Lung (tissue), 12 donors: ENCODE data around the gene C14orf39. TPM values are rescaled to one million over a fixed set of nuclear protein-coding genes. Genes with fewer than 3 reads are reported as not detected.

Experiments used
- ATAC-seq: fragments of 200-7000 bp; cut with Tn5 transposase; one replicate; pipeline ENCODE4 v1.9.1; 2020; ENCODE audit warnings: moderate number of reproducible peaks; ENCODE audit not compliant: insufficient read depth, low FRiP score
- DNase-seq, 3 donors: peaks; one replicate each; pipeline ENCODE4 v3.0.0-alpha.2; 2013 to 2017
- H3K27ac ChIP-seq, 2 donors: one replicate each; pipeline ENCODE4 v1.5.1; 2013; ENCODE audit warnings: mild to moderate bottlenecking in 2 of 2, moderate library complexity in 2 of 2, control low read depth in 1 of 2, inconsistent platforms in 1 of 2, low read depth in 1 of 2, low read length in 1 of 2
- H3K27me3 ChIP-seq, 3 donors: one replicate each; pipeline ENCODE4 v1.5.1; 2013; ENCODE audit warnings: low read length in 2 of 3; ENCODE audit not compliant: control insufficient read depth in 3 of 3, insufficient read depth in 3 of 3
- H3K36me3 ChIP-seq, 4 donors: one replicate each; pipeline ENCODE4 v1.5.1; 2013; ENCODE audit warnings: low read length in 4 of 4, mild to moderate bottlenecking in 1 of 4, moderate library complexity in 1 of 4; ENCODE audit not compliant: control insufficient read depth in 4 of 4, insufficient read depth in 4 of 4
- H3K4me1 ChIP-seq, 5 donors: one replicate each; pipeline ENCODE4 v1.5.1; 2013; ENCODE audit warnings: low read length in 5 of 5, mild to moderate bottlenecking in 2 of 5, moderate library complexity in 1 of 5; ENCODE audit not compliant: control insufficient read depth in 5 of 5, insufficient read depth in 5 of 5
- H3K4me3 ChIP-seq: one replicate; pipeline ENCODE4 v1.5.1; 2013; ENCODE audit warnings: mild to moderate bottlenecking, control low read depth, moderate library complexity
- H3K9ac ChIP-seq, 2 donors: one replicate each; pipeline ENCODE4 v1.5.1; 2013; ENCODE audit warnings: low read length in 2 of 2, control low read depth in 1 of 2; ENCODE audit not compliant: insufficient read depth in 1 of 2
- H3K9me3 ChIP-seq, 4 donors: one replicate each; pipeline ENCODE4 v1.5.1; 2013; ENCODE audit warnings: low read length in 3 of 4, mild to moderate bottlenecking in 1 of 4, moderate library complexity in 1 of 4; ENCODE audit not compliant: control insufficient read depth in 4 of 4, insufficient read depth in 3 of 4
- WGBS, 2 donors: extraction: QIAGEN DNeasy Blood & Tissue Kit; methylation state at CpG; one replicate each; pipeline ENCODE4 v1.1.7; 2013; 5-methylcytosine and 5-hydroxymethylcytosine counted together
- polyA plus RNA-seq, 2 donors: library from polyadenylated mRNA; stranded (reverse); fragments of 200-250 nt; gene quantifications; one replicate each; pipeline ENCODE4 v1.2.1, GENCODE V29; 2013
- total RNA-seq, 2 donors: library from RNA; depleted of rRNA in 1 of 2; stranded (reverse); fragments of >200 nt in 1 of 2; gene quantifications; one replicate each; pipeline ENCODE4 v1.2.1, GENCODE V29; 2014 to 2021
- TF ChIP-seq, protein P1 (sequence below): IDR thresholded peaks from 2 replicates; pipeline ENCODE4 v1.5.1; 2012; ENCODE audit warnings: mild to moderate bottlenecking; ENCODE audit errors: control extremely low read depth, extremely low read depth
- donor health status: control.
- donor health status: control.
- donor health status: Bipolar disorder and iron deficiency.
- donor health status: healthy.
- donor health status: DM: yes; HTN: yes; CAD: no.

C14orf39 gene
- total and polyA plus RNA-seq, 4 donors, result 0.02 to 1.1 (median 0.36) TPM

DNA sequence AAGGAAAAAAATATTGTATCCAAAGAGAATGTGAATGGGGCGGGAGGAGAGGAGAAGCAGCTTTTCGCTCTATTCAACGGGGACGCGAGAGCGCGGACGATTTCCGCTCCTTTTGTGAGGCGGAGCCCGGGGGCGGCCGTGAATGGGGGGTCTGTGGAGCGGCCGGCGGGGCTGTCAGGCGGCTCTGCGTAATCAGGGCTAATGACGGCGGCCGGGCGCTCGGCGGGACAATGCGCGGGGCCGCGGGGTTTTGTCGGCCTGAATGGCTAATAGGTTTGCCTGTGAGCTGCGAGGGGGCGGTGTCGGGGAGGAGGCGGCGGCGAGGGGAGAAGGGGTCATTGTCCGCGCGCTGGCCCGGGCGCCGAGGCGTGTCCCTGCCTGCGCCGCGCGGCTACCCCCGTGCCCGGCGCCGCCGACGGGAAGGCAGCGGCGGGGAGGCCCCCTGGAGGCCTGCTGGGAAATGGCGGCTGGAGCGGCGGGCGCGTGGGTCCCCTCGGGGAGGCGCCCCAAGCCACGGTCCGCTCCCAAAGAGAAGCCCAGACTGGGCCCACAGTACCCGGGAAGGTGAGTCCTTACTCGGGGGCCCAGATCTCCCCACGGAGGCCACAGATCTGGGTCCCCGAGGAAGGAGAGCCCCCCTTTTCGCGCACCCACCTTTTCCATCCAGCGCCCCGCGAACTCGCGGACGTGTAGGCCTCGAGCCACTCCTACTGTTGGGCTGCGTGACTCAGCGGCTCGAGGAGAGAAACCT lies 29.1 kb upstream of the C14orf39 start:
- H3K27ac ChIP-seq, result no peak overlapping the region
- DNase-seq (peak; percentile 59 to 69 (median 69)), ATAC-seq (no peak)
- H3K4me1 ChIP-seq, result peaks cover 0 to 11% (median 3%) of the 10 kb centered on the region in 5 donors
- H3K4me3 ChIP-seq, result no peak overlapping the region
- H3K27me3 ChIP-seq, result peaks cover 7 to 73% (median 72%) of the 10 kb centered on the region in 3 donors
- H3K9me3 ChIP-seq, result peaks cover 0 to 12% (median 0%) of the 10 kb centered on the region in 4 donors
- 1 to 4% methylated on average over 53 to 79 of the region's 79 CpGs for WGBS, 2 donors
- no peaks in the 10 kb centered on the region for H3K36me3 ChIP-seq
- TF ChIP-seq, protein P1, sequence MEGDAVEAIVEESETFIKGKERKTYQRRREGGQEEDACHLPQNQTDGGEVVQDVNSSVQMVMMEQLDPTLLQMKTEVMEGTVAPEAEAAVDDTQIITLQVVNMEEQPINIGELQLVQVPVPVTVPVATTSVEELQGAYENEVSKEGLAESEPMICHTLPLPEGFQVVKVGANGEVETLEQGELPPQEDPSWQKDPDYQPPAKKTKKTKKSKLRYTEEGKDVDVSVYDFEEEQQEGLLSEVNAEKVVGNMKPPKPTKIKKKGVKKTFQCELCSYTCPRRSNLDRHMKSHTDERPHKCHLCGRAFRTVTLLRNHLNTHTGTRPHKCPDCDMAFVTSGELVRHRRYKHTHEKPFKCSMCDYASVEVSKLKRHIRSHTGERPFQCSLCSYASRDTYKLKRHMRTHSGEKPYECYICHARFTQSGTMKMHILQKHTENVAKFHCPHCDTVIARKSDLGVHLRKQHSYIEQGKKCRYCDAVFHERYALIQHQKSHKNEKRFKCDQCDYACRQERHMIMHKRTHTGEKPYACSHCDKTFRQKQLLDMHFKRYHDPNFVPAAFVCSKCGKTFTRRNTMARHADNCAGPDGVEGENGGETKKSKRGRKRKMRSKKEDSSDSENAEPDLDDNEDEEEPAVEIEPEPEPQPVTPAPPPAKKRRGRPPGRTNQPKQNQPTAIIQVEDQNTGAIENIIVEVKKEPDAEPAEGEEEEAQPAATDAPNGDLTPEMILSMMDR, result no peak
- no peak overlapping the region for H3K9ac ChIP-seq

GRCh38 chr14:60514378-60514740 lies 28.5 kb upstream of the C14orf39 start:
- Histone ChIP-seq H3K36me3 (no peaks in the 10 kb centered on the region), H3K4me1 (peaks cover 0 to 14% (median 4%) of the 10 kb centered on the region in 5 donors), H3K9me3 (peaks cover 0 to 17% (median 0%) of the 10 kb centered on the region in 4 donors), H3K9ac (no peak overlapping the region), H3K27me3 (peaks cover 11 to 78% (median 77%) of the 10 kb centered on the region in 3 donors), H3K4me3 (no peak overlapping the region), H3K27ac (no peak overlapping the region)
- TF ChIP-seq, protein P1, result no peak
- ATAC-seq, result no peak
- WGBS, 2 donors, result 5% methylated on average over 10 of the region's 10 CpGs
- DNase-seq, result peak in 1 of 3 donors; percentile 29

GRCh38 chr14:60512973-60513571 lies 27.2 kb upstream of the C14orf39 start:
- Histone ChIP-seq H3K4me3 (no peak overlapping the region), H3K9ac (no peak overlapping the region), H3K36me3 (no peaks in the 10 kb centered on the region), H3K27ac (no peak overlapping the region), H3K27me3 (peaks cover 14 to 88% (median 82%) of the 10 kb centered on the region in 3 donors), H3K9me3 (peaks cover 0 to 21% (median 0%) of the 10 kb centered on the region in 4 donors), H3K4me1 (peaks cover 0 to 18% (median 4%) of the 10 kb centered on the region in 5 donors)
- TF ChIP-seq, protein P1, result no peak
- ATAC-seq, result no peak
- DNase-seq, result peak in 1 of 3 donors; percentile 14
- 7 to 9% methylated on average over 7 of the region's 7 CpGs for WGBS, 2 donors
